Trophoblast cell (in vitro differentiated cells and primary cell): ENCODE data around the gene DENND4C.

ENCODE experiments used
- DNase-seq, 2 donors: peaks; one replicate each; pipeline ENCODE4 v3.0.0-alpha.2; 2016
- H2AFZ ChIP-seq: 2 replicates; pipeline ENCODE4 v1.6.1; 2013; ENCODE audit warnings: low read length, moderate library complexity, mild to moderate bottlenecking; ENCODE audit not compliant: insufficient read depth, poor library complexity
- H2AK5ac ChIP-seq: 2 replicates; pipeline ENCODE4 v1.6.1; 2013; ENCODE audit warnings: mild to moderate bottlenecking, low read length
- H2BK120ac ChIP-seq: 2 replicates; pipeline ENCODE4 v1.6.1; 2013; ENCODE audit warnings: low read length, mild to moderate bottlenecking, moderate library complexity; ENCODE audit not compliant: insufficient read depth, poor library complexity
- H2BK12ac ChIP-seq: 2 replicates; pipeline ENCODE4 v1.6.1; 2013; ENCODE audit warnings: mild to moderate bottlenecking, low read length, moderate library complexity
- H2BK5ac ChIP-seq: 2 replicates; pipeline ENCODE4 v1.6.1; 2013; ENCODE audit warnings: low read length, low read depth, moderate library complexity, mild to moderate bottlenecking; ENCODE audit not compliant: poor library complexity
- H3K14ac ChIP-seq: 2 replicates; pipeline ENCODE4 v1.6.1; 2013; ENCODE audit warnings: mild to moderate bottlenecking, low read length
- H3K18ac ChIP-seq: 2 replicates; pipeline ENCODE4 v1.6.1; 2013; ENCODE audit warnings: mild to moderate bottlenecking, low read length
- H3K23ac ChIP-seq: 2 replicates; pipeline ENCODE4 v1.6.1; 2013; ENCODE audit warnings: low read length
- H3K27ac ChIP-seq: 2 replicates; pipeline ENCODE4 v1.5.1; 2013; ENCODE audit warnings: low read depth, mild to moderate bottlenecking, inconsistent platforms, low read length, moderate library complexity
- H3K27me3 ChIP-seq: 2 replicates; pipeline ENCODE4 v1.6.1; 2013; ENCODE audit warnings: inconsistent platforms, mild to moderate bottlenecking, low read length, moderate library complexity; ENCODE audit not compliant: insufficient read depth
- H3K36me3 ChIP-seq, 2 experiments: 1 replicate in 1 of 2; 2 replicates in 1 of 2; pipeline ENCODE4 v1.6.1; 2013; ENCODE audit warnings: low read length in 2 of 2, mild to moderate bottlenecking in 2 of 2, moderate library complexity in 1 of 2; ENCODE audit not compliant: insufficient read depth in 2 of 2, control insufficient read depth in 1 of 2
- H3K4ac ChIP-seq: 2 replicates; pipeline ENCODE4 v1.6.1; 2013; ENCODE audit warnings: low read depth, mild to moderate bottlenecking, low read length, moderate library complexity
- H3K4me1 ChIP-seq, 2 experiments: 1 replicate in 1 of 2; 2 replicates in 1 of 2; pipeline ENCODE4 v1.6.1; 2013; ENCODE audit warnings: low read length in 2 of 2, mild to moderate bottlenecking in 2 of 2, moderate library complexity in 1 of 2; ENCODE audit not compliant: insufficient read depth in 2 of 2, control insufficient read depth in 1 of 2
- H3K4me2 ChIP-seq: 2 replicates; pipeline ENCODE4 v1.6.1; 2013; ENCODE audit warnings: inconsistent platforms, mild to moderate bottlenecking, low read length, moderate library complexity
- H3K4me3 ChIP-seq: 2 replicates; pipeline ENCODE4 v1.5.1; 2013; ENCODE audit warnings: mild to moderate bottlenecking, low read depth, low read length, inconsistent platforms
- H3K79me1 ChIP-seq: one replicate; pipeline ENCODE4 v1.6.1; 2013; ENCODE audit warnings: low read length
- H3K79me2 ChIP-seq: 2 replicates; pipeline ENCODE4 v1.6.1; 2013; ENCODE audit warnings: low read length, mild to moderate bottlenecking; ENCODE audit not compliant: control insufficient read depth, insufficient read depth, poor library complexity
- H3K9ac ChIP-seq: 2 replicates; pipeline ENCODE4 v1.6.1; 2013; ENCODE audit warnings: mild to moderate bottlenecking, low read length
- H3K9me3 ChIP-seq: 2 replicates; pipeline ENCODE4 v1.6.1; 2013; ENCODE audit warnings: low read depth, mild to moderate bottlenecking, control low read depth, inconsistent platforms, low read length; ENCODE audit not compliant: insufficient read depth
- H4K12ac ChIP-seq: 2 replicates; pipeline ENCODE4 v1.6.1; 2013; ENCODE audit warnings: low read depth, mild to moderate bottlenecking, low read length, moderate library complexity
- H4K8ac ChIP-seq: 2 replicates; pipeline ENCODE4 v1.6.1; 2013; ENCODE audit warnings: low read depth, mild to moderate bottlenecking, low read length, moderate library complexity
- H4K91ac ChIP-seq: one replicate; pipeline ENCODE4 v1.6.1; 2013; ENCODE audit warnings: low read depth, mild to moderate bottlenecking, low read length, moderate library complexity
- WGBS: extraction: QIAGEN DNeasy Blood & Tissue Kit; methylation state at CpG from one replicate; pipeline ENCODE4 v1.1.7; 2013; ENCODE audit warnings: missing lambda C conversion rate; ENCODE audit not compliant: insufficient read length, insufficient coverage; ENCODE audit errors: extremely low coverage; 5-methylcytosine and 5-hydroxymethylcytosine counted together

DENND4C gene

GRCh38 chr9:19408693-19409400 is 178.4 kb downstream of the DENND4C start, which contains the start of gene ACER2:
ACER2 (plus strand) TSS chr9:19409009; CDS start chr9:19409085, 76 bp downstream.
- Histone ChIP-seq H3K79me1 (peaks cover 9% of the 10 kb centered on the region), H3K23ac (no peak within 1 kb of the TSS), H2AFZ (peak within 1 kb of the TSS; percentile 61), H2BK12ac (peak within 1 kb of the TSS; percentile 13), H3K9ac (peak within 1 kb of the TSS; percentile 24), H3K4ac (peak within 1 kb of the TSS; percentile 53), H2AK5ac (no peak within 1 kb of the TSS), H3K79me2 (peaks cover 5% of the 10 kb centered on the region), H3K14ac (peak within 1 kb of the TSS; percentile 57), H2BK120ac (peak within 1 kb of the TSS; percentile 30), H3K4me3 (peak within 1 kb of the TSS; percentile 84), H3K36me3 (no peaks in the 10 kb centered on the region), H3K9me3 (peaks cover 5% of the 10 kb centered on the region), H2BK5ac (peak within 1 kb of the TSS; percentile 51), H3K27ac (peak within 1 kb of the TSS; percentile 46), H3K18ac (peak within 1 kb of the TSS; percentile 83), H3K4me1 (peaks cover 0 to 2% of the 10 kb centered on the region in 2 experiments), H4K91ac (peak within 1 kb of the TSS; percentile 90), H4K8ac (peak within 1 kb of the TSS; percentile 8), H3K4me2 (peak within 1 kb of the TSS; percentile 97), H3K27me3 (no peaks in the 10 kb centered on the region), H4K12ac (peak within 1 kb of the TSS; percentile 45)
- DNase-seq, result peak; percentile 91 to 96
- WGBS, result no CpG with 5 or more reads among the region's 61 CpGs

GRCh38 chr9:19409401-19410194 is 179.1 kb downstream of the DENND4C start:
- H4K91ac ChIP-seq, result peak overlapping the region; percentile 90
- H3K27ac ChIP-seq, result peak overlapping the region; percentile 46
- H3K9me3 ChIP-seq, result no peaks in the 10 kb centered on the region
- peak overlapping the region; percentile 13 for H2BK12ac ChIP-seq
- H3K79me1 ChIP-seq, result peaks cover 7% of the 10 kb centered on the region
- no CpG with 5 or more reads among the region's 17 CpGs for WGBS
- no peak overlapping the region for H4K12ac ChIP-seq
- peaks cover 0 to 2% of the 10 kb centered on the region in 2 experiments for H3K4me1 ChIP-seq
- H2AFZ ChIP-seq, result peak overlapping the region; percentile 61
- H3K9ac ChIP-seq, result peak overlapping the region; percentile 24
- peak overlapping the region; percentile 84 for H3K4me3 ChIP-seq
- H3K4me2 ChIP-seq, result peak overlapping the region; percentile 97
- no peak overlapping the region for H3K23ac ChIP-seq
- no peaks in the 10 kb centered on the region for H3K27me3 ChIP-seq
- no peak overlapping the region for H3K4ac ChIP-seq
- DNase-seq, result peak; percentile 66 to 84
- peak overlapping the region; percentile 51 for H2BK5ac ChIP-seq
- H3K14ac ChIP-seq, result peak overlapping the region; percentile 57
- H3K79me2 ChIP-seq, result peaks cover 5% of the 10 kb centered on the region
- peak overlapping the region; percentile 30 for H2BK120ac ChIP-seq
- peak overlapping the region; percentile 83 for H3K18ac ChIP-seq
- H2AK5ac ChIP-seq, result no peak overlapping the region
- H4K8ac ChIP-seq, result peak overlapping the region; percentile 8
- H3K36me3 ChIP-seq, result no peaks in the 10 kb centered on the region

GRCh38 chr9:19410195-19410503 is 179.7 kb downstream of the DENND4C start:
- no peak overlapping the region for H3K27ac ChIP-seq
- H4K8ac ChIP-seq, result no peak overlapping the region
- peaks cover 7% of the 10 kb centered on the region for H3K79me1 ChIP-seq
- H3K4me1 ChIP-seq, result peaks cover 0 to 2% of the 10 kb centered on the region in 2 experiments
- no CpG with 5 or more reads among the region's 2 CpGs for WGBS
- H3K14ac ChIP-seq, result no peak overlapping the region
- peak overlapping the region; percentile 97 for H3K4me2 ChIP-seq
- H3K9ac ChIP-seq, result no peak overlapping the region
- H3K18ac ChIP-seq, result no peak overlapping the region
- H4K12ac ChIP-seq, result no peak overlapping the region
- no peak overlapping the region for H3K4me3 ChIP-seq
- peaks cover 5% of the 10 kb centered on the region for H3K79me2 ChIP-seq
- no peak for DNase-seq
- no peaks in the 10 kb centered on the region for H3K27me3 ChIP-seq
- no peak overlapping the region for H2BK120ac ChIP-seq
- no peak overlapping the region for H4K91ac ChIP-seq
- H3K9me3 ChIP-seq, result no peaks in the 10 kb centered on the region
- no peak overlapping the region for H3K4ac ChIP-seq
- no peak overlapping the region for H3K23ac ChIP-seq
- H2BK5ac ChIP-seq, result no peak overlapping the region
- no peak overlapping the region for H2AFZ ChIP-seq
- no peak overlapping the region for H2BK12ac ChIP-seq
- H2AK5ac ChIP-seq, result no peak overlapping the region
- H3K36me3 ChIP-seq, result no peaks in the 10 kb centered on the region

- Histone ChIP-seq H4K91ac (no peak overlapping the region), H3K9me3 (no peaks in the 10 kb centered on the region), H3K79me1 (peaks cover 7% of the 10 kb centered on the region), H3K36me3 (no peaks in the 10 kb centered on the region), H2BK120ac (no peak overlapping the region), H3K4me3 (no peak overlapping the region), H3K4me1 (peaks cover 0 to 2% of the 10 kb centered on the region in 2 experiments), H3K27ac (no peak overlapping the region), H3K9ac (no peak overlapping the region), H3K14ac (no peak overlapping the region), H2AK5ac (no peak overlapping the region), H2BK5ac (no peak overlapping the region), H2AFZ (no peak overlapping the region), H3K27me3 (no peaks in the 10 kb centered on the region), H4K8ac (no peak overlapping the region), H3K4ac (no peak overlapping the region), H4K12ac (no peak overlapping the region), H2BK12ac (no peak overlapping the region), H3K23ac (no peak overlapping the region), H3K18ac (no peak overlapping the region), H3K79me2 (peaks cover 5% of the 10 kb centered on the region), H3K4me2 (no peak overlapping the region)
- DNase-seq, result no peak
- WGBS, result no CpG with 5 or more reads among the region's 2 CpGs
Observed at GRCh38 chr9:19410594-19410993, 180.1 kb downstream of the DENND4C start.
